MCF 10A (cell line): ENCODE results near the gene HMG20A. TPM values are rescaled to one million over a fixed set of nuclear protein-coding genes. Genes with fewer than 3 reads are reported as not detected.

Experiments used
- BruUV-seq: library from RNA; stranded (reverse); fragments of 400-500 nt; replicated peaks from 2 replicates; lab custom pipeline; 2021; lab: Mats Ljungman, UMichigan
- CTCF ChIA-PET: fragments of 300-600 bp; sonication (Branson Sonifier 250); formaldehyde crosslinking; extraction: SDS; loops from one replicate; lab custom pipeline; 2021; ENCODE audit warnings: antibody characterized with exemption, inconsistent platforms; lab: Yijun Ruan, JAX
- POLR2A ChIA-PET: fragments of 300-600, 350-650 bp; sonication (Branson Sonifier 250); formaldehyde crosslinking; extraction: SDS; loops from one replicate; lab custom pipeline; 2020; ENCODE audit warnings: antibody characterized with exemption, inconsistent platforms; lab: Yijun Ruan, JAX
- DNase-seq: peaks from one replicate; pipeline ENCODE4 v3.0.0-alpha.2; 2018; ENCODE audit not compliant: unreplicated experiment
- H3K27ac Mint-ChIP-seq: one replicate; pipeline ENCODE4 v1.8.0; 2022; ENCODE audit warnings: mild to moderate bottlenecking, low read depth, mixed read lengths; ENCODE audit not compliant: unreplicated experiment
- H3K27me3 Mint-ChIP-seq: one replicate; pipeline ENCODE4 v1.8.0; 2022; ENCODE audit warnings: mixed read lengths; ENCODE audit not compliant: insufficient read depth, unreplicated experiment
- H3K36me3 Mint-ChIP-seq: one replicate; pipeline ENCODE4 v1.8.0; 2022; ENCODE audit warnings: mild to moderate bottlenecking, moderate library complexity, mixed read lengths; ENCODE audit not compliant: insufficient read depth, unreplicated experiment
- H3K4me1 Mint-ChIP-seq: one replicate; pipeline ENCODE4 v1.8.0; 2022; ENCODE audit warnings: mixed read lengths; ENCODE audit not compliant: insufficient read depth, unreplicated experiment
- H3K4me3 Mint-ChIP-seq: one replicate; pipeline ENCODE4 v1.8.0; 2022; ENCODE audit warnings: mild to moderate bottlenecking, moderate library complexity, mixed read lengths; ENCODE audit not compliant: unreplicated experiment
- H3K9me3 Mint-ChIP-seq: one replicate; pipeline ENCODE4 v1.8.0; 2022; ENCODE audit warnings: mixed read lengths; ENCODE audit not compliant: unreplicated experiment
- intact Hi-C: fragments of 100-400 bp; cut with micrococcal nuclease; formaldehyde crosslinking; loops from 2 replicates; pipeline ENCODE4 v1.14.1; 2022
- total RNA-seq: library from RNA; stranded (reverse); gene quantifications from 2 replicates; pipeline ENCODE4 v1.2.3, GENCODE V29; 2022
- TF ChIP-seq, protein P1 (sequence below): fragments of 200-600 bp; IDR thresholded peaks from one replicate; pipeline ENCODE4 v1.8.0; 2022; ENCODE audit warnings: antibody characterized with exemption, mild to moderate bottlenecking; ENCODE audit not compliant: unreplicated experiment

Gene HMG20A
- total RNA-seq, 1 experiment from 2014 or later = 39.7 TPM

DNA sequence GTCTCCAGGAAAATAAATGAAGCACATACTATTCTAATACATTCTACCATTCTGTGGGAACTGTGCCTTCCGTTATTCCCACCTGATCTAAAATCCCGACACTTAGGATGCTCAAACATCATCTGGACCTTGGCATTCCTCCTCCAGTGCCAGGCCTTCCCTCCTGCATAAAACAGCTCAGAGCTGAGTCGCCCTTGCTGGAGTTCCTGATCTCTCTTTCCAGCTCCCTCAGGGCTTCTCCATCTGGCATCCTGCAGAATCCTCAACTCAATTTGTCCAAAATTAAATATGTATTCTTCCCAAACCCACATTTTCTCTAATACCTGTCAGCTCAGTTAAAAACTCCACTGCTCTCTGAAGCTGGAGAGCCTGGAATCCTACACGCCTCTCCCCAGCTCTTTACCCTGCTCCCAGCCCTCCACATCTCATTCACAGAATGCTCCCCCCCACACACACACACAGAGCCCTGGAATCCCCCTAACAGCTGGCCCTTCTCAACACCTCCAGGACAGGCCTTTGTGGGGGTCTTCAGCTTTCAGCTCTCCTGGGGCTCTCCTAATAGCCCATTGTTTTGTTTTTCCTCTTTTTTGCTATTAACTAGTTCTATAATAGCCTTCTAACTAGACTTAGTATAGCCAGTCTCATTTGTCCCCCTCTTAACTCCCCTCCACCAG, 78.5 kb downstream of the HMG20A start:
- no peaks in the 10 kb centered on the region for H3K9me3 Mint-ChIP-seq
- no peaks in the 10 kb centered on the region for H3K36me3 Mint-ChIP-seq
- H3K4me3 Mint-ChIP-seq = no peak overlapping the region
- H3K4me1 Mint-ChIP-seq = peaks cover 34% of the 10 kb centered on the region
- TF ChIP-seq, protein P1, sequence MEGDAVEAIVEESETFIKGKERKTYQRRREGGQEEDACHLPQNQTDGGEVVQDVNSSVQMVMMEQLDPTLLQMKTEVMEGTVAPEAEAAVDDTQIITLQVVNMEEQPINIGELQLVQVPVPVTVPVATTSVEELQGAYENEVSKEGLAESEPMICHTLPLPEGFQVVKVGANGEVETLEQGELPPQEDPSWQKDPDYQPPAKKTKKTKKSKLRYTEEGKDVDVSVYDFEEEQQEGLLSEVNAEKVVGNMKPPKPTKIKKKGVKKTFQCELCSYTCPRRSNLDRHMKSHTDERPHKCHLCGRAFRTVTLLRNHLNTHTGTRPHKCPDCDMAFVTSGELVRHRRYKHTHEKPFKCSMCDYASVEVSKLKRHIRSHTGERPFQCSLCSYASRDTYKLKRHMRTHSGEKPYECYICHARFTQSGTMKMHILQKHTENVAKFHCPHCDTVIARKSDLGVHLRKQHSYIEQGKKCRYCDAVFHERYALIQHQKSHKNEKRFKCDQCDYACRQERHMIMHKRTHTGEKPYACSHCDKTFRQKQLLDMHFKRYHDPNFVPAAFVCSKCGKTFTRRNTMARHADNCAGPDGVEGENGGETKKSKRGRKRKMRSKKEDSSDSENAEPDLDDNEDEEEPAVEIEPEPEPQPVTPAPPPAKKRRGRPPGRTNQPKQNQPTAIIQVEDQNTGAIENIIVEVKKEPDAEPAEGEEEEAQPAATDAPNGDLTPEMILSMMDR = no peak
- no peak for DNase-seq
- intact Hi-C loops = no loop called here
- ChIA-PET CTCF (interaction anchor here (0.6 to 5.0 kb wide), 11 partner anchors 9 to 604 kb away, joined by 3 to 49 read pairs (median 4); no protein-coding TSS in a partner anchor), POLR2A (no interaction called here)
- no peak overlapping the region for H3K27ac Mint-ChIP-seq
- BruUV-seq = no TSS peak
- H3K27me3 Mint-ChIP-seq = no peaks in the 10 kb centered on the region

GRCh38 chr15:77500989-77501388, 80.3 kb downstream of the HMG20A start:
- CTCF ChIA-PET = interaction anchor here (1.0 to 1.7 kb wide), 3 partner anchors 25 to 314 kb away, joined by 4 to 6 read pairs (median 4); no protein-coding TSS in a partner anchor
- TF ChIP-seq, protein P1 = no peak
- H3K4me1 Mint-ChIP-seq = peaks cover 50% of the 10 kb centered on the region
- intact Hi-C loops = no loop called here
- POLR2A ChIA-PET = no interaction called here
- BruUV-seq = no TSS peak
- no peak overlapping the region for H3K4me3 Mint-ChIP-seq
- H3K27ac Mint-ChIP-seq = no peak overlapping the region
- no peaks in the 10 kb centered on the region for H3K36me3 Mint-ChIP-seq
- no peaks in the 10 kb centered on the region for H3K27me3 Mint-ChIP-seq
- no peaks in the 10 kb centered on the region for H3K9me3 Mint-ChIP-seq
- DNase-seq = peak; percentile 91

DNA sequence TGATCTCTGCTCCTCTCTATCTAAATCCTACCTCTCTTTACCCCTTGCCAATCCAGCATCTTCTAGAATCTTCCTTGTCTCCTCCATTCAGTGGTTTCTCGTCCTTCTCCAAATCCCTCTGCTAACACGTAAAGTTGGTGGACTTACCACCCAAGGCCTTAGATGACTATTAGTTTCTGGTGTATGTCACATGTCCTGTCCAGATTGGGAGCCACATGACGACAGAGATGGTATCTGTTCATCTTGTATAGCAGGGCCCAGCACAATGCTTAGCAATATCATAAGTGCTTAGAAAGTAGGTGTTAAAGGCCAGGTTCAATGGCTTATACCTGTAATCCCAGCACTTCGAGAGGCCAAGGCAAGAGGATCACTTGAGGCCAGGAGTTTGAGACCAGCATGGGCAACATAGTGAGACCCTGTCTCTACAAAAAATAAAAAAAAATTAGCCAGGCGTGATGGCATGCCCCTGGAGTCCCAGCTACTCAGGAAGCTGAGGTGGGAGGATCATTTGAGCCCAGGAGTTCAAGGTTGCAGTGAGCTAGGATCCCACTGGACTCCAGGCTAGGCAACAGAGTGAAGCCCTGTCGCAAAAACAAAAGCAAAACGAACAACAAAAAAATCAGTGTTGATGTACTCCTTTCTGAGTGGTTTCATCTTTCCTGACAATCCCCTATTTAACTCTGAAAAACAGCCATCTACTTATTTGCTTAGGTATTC, 81.8 kb downstream of the HMG20A start:
- no peak for DNase-seq
- Mint-ChIP-seq H3K27me3 (no peaks in the 10 kb centered on the region), H3K4me1 (peaks cover 62% of the 10 kb centered on the region), H3K27ac (no peak overlapping the region), H3K4me3 (no peak overlapping the region), H3K9me3 (no peaks in the 10 kb centered on the region), H3K36me3 (no peaks in the 10 kb centered on the region)
- intact Hi-C loops = no loop called here
- CTCF ChIA-PET = interaction anchor here (1.7 kb wide), 1 partner anchor 40 kb away, joined by 6 read pairs; no protein-coding TSS in a partner anchor
- TF ChIP-seq, protein P1 = no peak
- POLR2A ChIA-PET = no interaction called here
- BruUV-seq = no TSS peak

DNA sequence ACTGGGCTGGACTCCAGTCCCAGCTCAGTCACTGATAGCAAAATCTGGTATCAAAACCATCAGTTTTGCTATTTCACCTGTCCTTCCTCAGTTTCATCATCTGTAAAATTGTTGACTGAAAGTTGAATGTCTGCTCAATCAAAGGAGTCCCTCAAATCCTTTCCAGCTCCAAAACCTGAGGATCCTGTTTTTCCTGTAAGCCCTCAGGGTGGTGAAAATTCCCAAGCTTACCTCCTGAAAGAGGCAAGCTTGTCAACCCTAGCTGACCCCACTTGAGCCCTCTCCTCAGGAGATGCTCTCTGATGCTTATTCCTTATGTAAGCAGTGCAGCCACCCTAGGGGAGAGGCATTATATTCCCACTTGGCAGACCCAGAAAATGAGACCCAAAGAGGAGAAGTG, 82.6 kb downstream of the HMG20A start:
- Mint-ChIP-seq H3K9me3 (no peaks in the 10 kb centered on the region), H3K4me1 (peaks cover 66% of the 10 kb centered on the region), H3K27me3 (no peaks in the 10 kb centered on the region), H3K4me3 (no peak overlapping the region), H3K27ac (no peak overlapping the region), H3K36me3 (no peaks in the 10 kb centered on the region)
- intact Hi-C loops = no loop called here
- ChIA-PET POLR2A (interaction anchor here (0.6 kb wide), 1 partner anchor 39 kb away, joined by 3 read pairs; no protein-coding TSS in a partner anchor), CTCF (interaction anchor here (1.7 kb wide), 1 partner anchor 40 kb away, joined by 6 read pairs; no protein-coding TSS in a partner anchor)
- no TSS peak for BruUV-seq
- TF ChIP-seq, protein P1 = no peak
- DNase-seq = no peak
